Activated naive CD4-positive, alpha-beta T cell treated with anti-CD3 and anti-CD28 coated beads, Interleukin-2, amount 50 U/mL, for 72 hours (primary cell): Measurements from ENCODE around the gene PAX2. TPM values are rescaled to one million over a fixed set of nuclear protein-coding genes. Genes with fewer than 3 reads are reported as not detected.
A peak's percentile ranks its signal among the peaks of the same experiment; 100 is the strongest.

Experiments
- ATAC-seq, 2 donors: fragments of 150-1000 bp; cut with Tn5 transposase; 2 replicates each; pipeline ENCODE4 v1.10.0; 2021; ENCODE audit warnings: mild to moderate bottlenecking in 2 of 2, moderate library complexity in 2 of 2
- DNase-seq, 2 donors: peaks; one replicate each; pipeline ENCODE4 v3.0.0; 2021 to 2022; ENCODE audit warnings: low spot score in 2 of 2
- H3K27ac Mint-ChIP-seq, 2 donors: one replicate each; pipeline ENCODE4 v1.8.0; 2022; ENCODE audit warnings: mild to moderate bottlenecking in 2 of 2, mixed read lengths in 2 of 2
- H3K36me3 Mint-ChIP-seq, 2 donors: one replicate each; pipeline ENCODE4 v1.8.0; 2022; ENCODE audit warnings: mixed read lengths in 2 of 2
- H3K9me3 Mint-ChIP-seq, 2 donors: one replicate each; pipeline ENCODE4 v1.8.0; 2022; ENCODE audit warnings: mixed read lengths in 2 of 2
- total RNA-seq, 2 donors: library from RNA; stranded (reverse); gene quantifications; one replicate each; pipeline ENCODE4 v1.2.3, GENCODE V29; 2022

Gene PAX2
- total RNA-seq, 2 donors from 2014 or later, result not detected

- Mint-ChIP-seq H3K27ac (peak overlapping the region in 1 of 2 donors; percentile 29), H3K9me3 (no peaks in the 10 kb centered on the region), H3K36me3 (peaks cover 0 to 14% of the 10 kb centered on the region in 2 donors)
- ATAC-seq, result peak; percentile 60 to 77
- no peak for DNase-seq
Observed at GRCh38 chr10:100744136-100744986, 1.0 kb upstream of the PAX2 start.

- no peak for DNase-seq
Observed at GRCh38 chr10:100745882-100746783, 751 bp downstream of the PAX2 start.

DNA sequence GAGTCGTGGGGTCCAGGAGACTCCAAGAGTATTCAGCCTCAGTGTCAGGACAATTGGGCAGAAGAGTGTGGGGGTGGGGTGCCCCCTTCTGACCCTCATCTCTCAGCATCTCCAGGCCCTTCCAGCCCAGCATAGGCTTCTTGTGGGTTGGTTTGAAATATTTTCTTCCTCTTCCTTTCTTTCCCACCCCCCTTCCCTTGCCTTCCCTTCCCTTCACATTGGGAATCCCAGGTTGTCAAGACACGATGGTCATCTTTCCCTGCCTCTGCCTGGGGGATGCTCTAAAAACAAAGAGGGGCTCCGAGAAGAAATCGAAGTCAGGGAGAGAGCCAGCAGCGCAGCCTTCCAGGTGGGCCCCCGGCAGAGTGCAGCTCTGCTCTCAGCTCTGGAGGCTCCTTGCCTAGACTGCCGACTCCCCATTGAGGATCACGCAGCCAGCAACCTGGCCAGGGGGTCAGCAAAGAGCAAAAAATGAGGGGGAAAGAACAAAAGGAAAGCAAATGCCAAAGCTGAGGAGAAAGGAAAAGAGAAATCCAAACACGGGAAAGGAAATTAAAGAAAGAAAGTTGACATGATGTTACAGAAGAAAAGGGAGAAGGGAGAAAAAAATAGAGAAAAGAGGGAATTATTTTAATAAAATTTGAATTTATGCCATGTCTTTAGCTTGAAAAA lies 1.5 kb downstream of the PAX2 start:
- ATAC-seq (no peak), DNase-seq (no peak)
- H3K27ac Mint-ChIP-seq, result peak overlapping the region in 1 of 2 donors; percentile 72
- H3K36me3 Mint-ChIP-seq, result peaks cover 0 to 18% of the 10 kb centered on the region in 2 donors
- no peaks in the 10 kb centered on the region for H3K9me3 Mint-ChIP-seq

More at GRCh38 chr10:100745882-100746783, 751 bp downstream of the PAX2 start:
- no peak for ATAC-seq
- no peaks in the 10 kb centered on the region for H3K9me3 Mint-ChIP-seq
- peak overlapping the region in 1 of 2 donors; percentile 2 for H3K27ac Mint-ChIP-seq
- H3K36me3 Mint-ChIP-seq, result peaks cover 0 to 18% of the 10 kb centered on the region in 2 donors

DNA sequence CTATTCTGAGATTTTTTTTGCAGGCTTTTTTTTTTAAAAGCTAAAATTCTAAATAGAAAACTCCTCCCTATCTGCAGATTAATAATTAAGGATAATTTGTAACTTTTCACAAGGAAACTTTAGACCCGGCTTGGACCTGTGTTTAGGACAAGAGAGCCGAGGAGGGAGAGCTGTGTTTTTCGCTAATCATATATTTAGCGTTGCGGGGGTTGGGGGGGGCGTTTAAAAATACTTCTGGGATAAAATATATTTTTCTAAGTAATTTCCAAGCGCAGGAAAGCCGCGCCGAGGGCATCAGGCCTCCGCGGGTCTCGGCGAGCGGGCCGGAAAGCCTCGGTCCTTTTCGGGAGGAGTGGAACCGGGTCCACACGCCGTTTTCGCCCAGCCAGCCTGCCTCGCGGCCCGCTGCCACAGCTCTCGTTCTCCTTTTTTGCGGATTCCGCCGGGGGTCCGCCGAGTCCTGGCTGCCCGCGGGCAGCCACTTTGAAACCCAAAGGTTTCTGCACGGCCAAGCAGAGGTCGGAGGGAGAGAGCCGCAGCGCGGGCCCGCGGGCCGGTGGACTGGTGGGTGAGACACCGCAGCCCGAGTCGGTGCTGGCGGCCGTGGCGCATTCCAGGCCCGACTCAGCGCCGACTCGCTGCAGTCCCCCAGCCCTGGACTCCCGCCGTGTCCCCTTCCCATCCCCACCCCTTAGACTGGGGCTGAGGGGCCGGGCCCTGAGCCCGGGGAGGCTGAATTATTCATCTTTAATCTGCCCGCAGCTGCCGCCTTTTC lies 2.3 kb downstream of the PAX2 start:
- ATAC-seq, result no peak
- no peak overlapping the region for H3K27ac Mint-ChIP-seq
- no peaks in the 10 kb centered on the region for H3K9me3 Mint-ChIP-seq
- H3K36me3 Mint-ChIP-seq, result peaks cover 0 to 18% of the 10 kb centered on the region in 2 donors
- no peak for DNase-seq

DNA sequence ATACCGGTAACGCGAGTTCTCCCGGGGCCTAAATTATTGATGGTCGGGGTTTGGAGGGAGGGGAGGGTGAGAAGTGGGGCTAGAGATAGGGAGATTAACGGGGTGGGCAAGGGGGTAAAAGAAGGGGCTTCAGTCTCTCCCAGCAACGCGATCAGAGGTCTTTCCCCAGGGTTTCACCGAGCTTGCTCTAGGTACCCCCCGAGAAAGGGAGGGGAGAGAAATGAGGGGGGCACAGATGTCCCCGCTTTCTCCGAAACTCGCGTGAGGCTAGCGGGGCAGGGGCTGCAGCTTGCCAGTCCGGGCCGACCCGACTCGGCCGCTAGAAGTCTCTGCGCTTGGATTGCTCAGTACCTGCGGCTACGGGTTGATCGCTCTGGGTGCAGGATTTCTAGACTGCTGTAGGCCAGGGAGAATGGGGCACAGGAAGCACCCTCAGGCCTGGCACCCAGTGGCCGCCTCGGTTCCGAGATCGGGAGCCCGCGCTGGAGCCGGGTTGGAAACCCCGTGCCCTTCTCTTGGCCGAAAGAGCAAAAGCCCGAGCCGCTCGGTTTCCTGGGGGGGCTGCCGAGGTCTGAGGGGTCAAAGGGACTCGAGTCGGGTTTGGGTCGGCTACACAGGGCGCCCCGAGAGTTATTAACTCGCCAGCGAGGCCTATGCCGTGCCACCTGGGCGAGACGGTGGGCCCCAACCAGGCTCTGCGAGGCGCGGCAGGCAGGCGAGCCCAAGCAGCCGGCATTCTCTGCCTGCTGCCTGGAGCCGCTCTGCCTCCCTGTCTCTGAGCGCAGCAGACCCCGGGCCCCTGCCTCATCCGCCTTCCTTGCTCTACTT lies 3.1 kb downstream of the PAX2 start:
- DNase-seq (no peak), ATAC-seq (no peak)
- H3K9me3 Mint-ChIP-seq, result no peaks in the 10 kb centered on the region
- no peak overlapping the region for H3K27ac Mint-ChIP-seq
- peaks cover 0 to 18% of the 10 kb centered on the region in 2 donors for H3K36me3 Mint-ChIP-seq

DNA sequence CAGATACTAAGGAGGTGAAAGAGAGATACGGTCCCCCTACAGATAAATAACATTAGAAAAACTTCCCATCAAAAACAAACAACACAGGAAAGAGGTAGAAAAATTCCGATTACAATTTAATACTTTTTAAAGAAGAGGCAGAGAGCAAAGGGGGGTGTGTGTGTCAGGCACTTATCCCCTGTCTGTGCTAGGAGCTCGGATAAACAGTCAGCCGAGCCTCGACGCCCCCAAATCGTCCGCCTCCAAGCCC lies 3.6 kb downstream of the PAX2 start:
- no peak for ATAC-seq
- H3K9me3 Mint-ChIP-seq, result no peaks in the 10 kb centered on the region
- DNase-seq, result no peak
- no peak overlapping the region for H3K27ac Mint-ChIP-seq
- H3K36me3 Mint-ChIP-seq, result peaks cover 0 to 18% of the 10 kb centered on the region in 2 donors

DNA sequence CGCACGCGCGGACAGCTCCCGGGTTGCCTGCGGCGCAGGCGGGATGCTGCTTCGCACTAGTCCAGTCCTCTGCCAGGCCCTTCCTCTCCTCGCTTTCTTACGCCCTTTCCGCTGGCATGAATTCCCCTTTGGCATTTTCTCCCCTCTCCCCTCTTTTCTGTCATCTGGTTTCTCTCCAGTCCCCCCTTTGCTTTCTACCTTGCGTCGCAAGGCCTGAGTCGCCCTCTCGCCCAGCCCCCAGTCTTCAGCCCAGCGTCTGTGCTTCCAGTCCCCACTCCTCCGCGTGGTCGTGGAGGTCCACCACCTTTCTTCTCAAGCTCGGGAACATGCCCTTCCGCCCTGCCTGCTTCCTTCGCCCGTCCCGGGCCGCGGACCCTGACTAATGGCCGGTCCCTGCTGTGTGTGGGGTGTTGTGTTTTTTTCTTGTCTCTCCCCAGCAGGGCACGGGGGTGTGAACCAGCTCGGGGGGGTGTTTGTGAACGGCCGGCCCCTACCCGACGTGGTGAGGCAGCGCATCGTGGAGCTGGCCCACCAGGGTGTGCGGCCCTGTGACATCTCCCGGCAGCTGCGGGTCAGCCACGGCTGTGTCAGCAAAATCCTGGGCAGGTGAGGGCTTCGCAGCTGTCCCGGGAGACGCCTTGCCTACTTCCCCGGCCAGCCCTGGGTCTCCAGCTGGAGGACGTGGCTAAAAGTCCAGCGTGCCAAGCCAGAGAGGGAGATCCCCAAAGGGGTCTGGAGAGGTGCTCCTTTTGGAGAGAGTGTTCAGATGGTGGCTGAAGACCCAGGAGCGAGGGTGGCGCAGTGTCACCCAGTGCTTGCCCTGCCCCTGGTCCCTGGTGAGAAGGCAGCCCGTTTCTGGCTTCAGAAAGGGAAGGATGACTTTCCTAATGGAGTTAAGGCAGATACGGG lies 4.2 kb downstream of the PAX2 start:
- Mint-ChIP-seq H3K9me3 (no peaks in the 10 kb centered on the region), H3K36me3 (peaks cover 0 to 18% of the 10 kb centered on the region in 2 donors), H3K27ac (no peak overlapping the region)
- no peak for ATAC-seq
- DNase-seq, result no peak

DNA sequence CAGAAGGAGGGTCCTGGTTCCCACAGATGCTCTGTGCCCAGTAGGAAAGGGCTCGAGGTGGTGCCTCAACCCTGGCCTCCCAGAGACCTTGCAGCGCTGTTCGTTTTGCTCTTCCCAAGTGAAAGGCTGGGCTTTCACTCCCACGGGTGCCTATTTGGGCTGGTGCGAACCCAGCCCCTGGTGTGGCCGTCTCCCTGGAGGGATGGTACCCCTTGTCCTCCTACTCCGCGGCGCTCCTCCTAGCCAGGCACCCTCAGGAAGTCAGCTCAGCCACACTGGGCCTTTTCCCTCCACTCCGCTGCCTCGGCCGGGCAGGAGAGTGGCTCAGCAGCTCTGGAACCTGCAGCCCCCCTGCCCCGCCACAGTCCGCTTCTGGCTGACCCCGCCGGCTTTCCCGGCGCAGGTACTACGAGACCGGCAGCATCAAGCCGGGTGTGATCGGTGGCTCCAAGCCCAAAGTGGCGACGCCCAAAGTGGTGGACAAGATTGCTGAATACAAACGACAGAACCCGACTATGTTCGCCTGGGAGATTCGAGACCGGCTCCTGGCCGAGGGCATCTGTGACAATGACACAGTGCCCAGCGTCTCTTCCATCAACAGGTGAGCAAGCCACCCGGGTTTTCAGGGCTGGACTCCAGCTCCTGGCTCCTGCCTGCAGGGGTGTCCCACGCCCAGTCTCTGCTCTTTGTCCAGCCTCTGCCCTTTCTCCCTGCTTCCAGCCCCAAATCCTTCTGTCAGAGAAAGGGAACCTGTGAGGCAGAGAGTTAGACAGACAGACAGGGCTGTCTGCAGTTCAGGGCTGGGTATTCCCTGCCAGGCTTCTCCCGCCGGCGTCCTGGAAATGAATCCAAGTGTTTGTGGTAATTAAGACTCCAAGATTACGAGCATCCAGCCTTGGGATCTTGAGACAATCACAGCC lies 5.2 kb downstream of the PAX2 start:
- DNase-seq, result no peak
- H3K9me3 Mint-ChIP-seq, result no peaks in the 10 kb centered on the region
- ATAC-seq, result no peak
- H3K27ac Mint-ChIP-seq, result no peak overlapping the region
- peaks cover 0 to 18% of the 10 kb centered on the region in 2 donors for H3K36me3 Mint-ChIP-seq

- H3K27ac Mint-ChIP-seq, result no peak overlapping the region
- peaks cover 0 to 14% of the 10 kb centered on the region in 2 donors for H3K36me3 Mint-ChIP-seq
- no peaks in the 10 kb centered on the region for H3K9me3 Mint-ChIP-seq
- no peak for ATAC-seq
- no peak for DNase-seq
Observed at GRCh38 chr10:100751211-100751933, 6.0 kb downstream of the PAX2 start.

DNA sequence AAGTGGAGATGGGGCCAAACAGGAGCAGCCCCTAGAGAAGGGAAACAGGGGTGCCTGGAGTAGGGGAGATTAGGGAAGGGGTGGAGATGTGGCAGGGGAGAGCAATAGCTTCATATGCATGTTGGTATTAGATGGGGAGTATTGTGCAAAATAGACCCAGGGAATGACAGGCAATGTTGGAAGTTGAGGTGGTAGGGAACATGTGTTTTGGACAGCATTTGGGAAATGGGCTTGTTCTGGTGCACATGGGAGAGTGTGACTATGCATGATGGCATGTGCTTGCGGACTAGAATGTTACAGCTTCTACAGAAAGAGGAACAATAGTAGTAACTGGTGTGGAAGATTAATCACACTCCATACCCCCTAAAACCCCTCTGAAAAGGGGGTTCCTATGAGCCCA lies 10.4 kb downstream of the PAX2 start:
- Mint-ChIP-seq H3K36me3 (peaks cover 0 to 6% of the 10 kb centered on the region in 2 donors), H3K27ac (no peak overlapping the region), H3K9me3 (no peaks in the 10 kb centered on the region)
- no peak for DNase-seq
- ATAC-seq, result no peak

DNA sequence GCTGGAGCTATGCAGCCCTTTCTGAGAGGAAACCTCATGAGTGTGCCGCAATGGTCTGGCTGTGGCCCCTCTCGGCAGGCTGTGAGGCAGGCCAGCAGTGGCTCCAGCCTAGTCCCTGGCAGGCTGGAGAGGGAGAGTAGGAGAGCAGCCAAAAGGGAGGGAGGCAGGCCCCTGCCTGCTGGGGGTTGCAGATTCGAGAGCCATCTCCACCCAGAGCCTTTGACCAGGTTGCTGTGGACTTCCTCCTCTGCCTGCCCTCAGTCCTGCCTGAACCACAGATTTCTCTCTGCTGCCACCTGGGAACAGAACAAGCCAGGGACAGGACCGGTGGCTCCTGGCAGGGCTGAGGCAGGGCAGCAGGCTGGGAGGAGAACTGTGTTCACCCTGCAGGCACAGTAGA lies 13.9 kb downstream of the PAX2 start:
- DNase-seq, result no peak
- Mint-ChIP-seq H3K9me3 (no peaks in the 10 kb centered on the region), H3K36me3 (peaks cover 0 to 6% of the 10 kb centered on the region in 2 donors), H3K27ac (no peak overlapping the region)
- no peak for ATAC-seq

DNA sequence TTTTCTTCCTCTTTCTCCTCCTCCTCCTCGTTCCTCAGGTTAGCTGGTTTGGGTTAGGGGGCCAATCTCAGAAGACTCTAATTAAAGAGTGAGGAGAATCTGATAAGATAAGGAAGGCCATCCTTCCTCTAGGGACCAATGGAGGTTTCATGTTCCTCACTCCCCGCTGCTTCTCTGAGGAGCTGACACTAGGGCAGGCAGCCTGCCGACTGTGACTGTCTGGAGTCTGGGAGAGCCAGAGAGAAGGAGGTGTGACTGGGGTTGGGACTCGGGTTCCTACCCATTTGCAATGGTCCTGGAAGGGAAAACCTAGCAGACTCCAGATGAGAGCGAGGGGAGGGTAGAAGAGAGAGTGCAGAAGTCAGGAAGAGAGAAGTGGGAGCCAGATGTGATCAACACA lies 15.3 kb downstream of the PAX2 start:
- no peak for DNase-seq
- peaks cover 0 to 6% of the 10 kb centered on the region in 2 donors for H3K36me3 Mint-ChIP-seq
- no peak overlapping the region for H3K27ac Mint-ChIP-seq
- no peaks in the 10 kb centered on the region for H3K9me3 Mint-ChIP-seq
- ATAC-seq, result no peak

- Mint-ChIP-seq H3K36me3 (peaks cover 0 to 6% of the 10 kb centered on the region in 2 donors), H3K9me3 (no peaks in the 10 kb centered on the region), H3K27ac (no peak overlapping the region)
- ATAC-seq (no peak), DNase-seq (no peak)
Observed at GRCh38 chr10:100761191-100761590, 15.8 kb downstream of the PAX2 start.
